ENCODE measurements around the gene UTP14C. TPM values are rescaled to one million over a fixed set of nuclear protein-coding genes. Genes with fewer than 3 reads are reported as not detected.

Gene UTP14C
- total and polyA plus RNA-seq, 2 of the 13 experiments (the other 11 are each of a cell fraction or from before 2014, with no cell fraction given) = 8.8 to 12.2 TPM

DNA sequence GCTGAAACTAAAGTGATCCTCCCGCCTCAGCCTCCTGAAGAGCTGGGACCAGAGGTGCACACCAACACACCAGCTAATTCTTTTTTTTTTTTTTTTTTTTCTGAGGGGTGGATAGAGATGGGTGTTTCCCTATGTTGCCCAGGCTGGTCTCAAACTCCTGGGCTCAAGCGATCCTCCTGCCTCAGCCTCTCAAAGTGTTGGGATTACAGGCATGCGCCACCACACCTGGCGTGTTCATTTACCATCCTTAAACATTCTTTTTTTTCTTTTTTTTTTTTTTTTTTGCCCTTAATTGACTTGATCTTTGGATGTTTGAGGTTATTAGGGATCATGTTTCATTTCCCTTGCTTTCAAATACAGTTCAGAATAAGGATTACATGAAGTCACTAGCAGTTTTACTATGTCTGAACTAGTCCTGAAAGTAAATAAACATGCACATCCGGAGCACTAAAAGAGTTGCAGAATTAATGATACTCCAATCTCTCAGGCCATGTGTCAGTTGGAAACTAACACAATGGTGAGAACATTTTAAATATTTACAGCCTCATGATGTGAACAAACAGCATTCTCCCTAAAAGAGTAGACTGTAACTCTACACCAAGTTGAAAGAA lies 10.2 kb downstream of the UTP14C start (continued):
- TF ChIP-seq, protein P1, sequence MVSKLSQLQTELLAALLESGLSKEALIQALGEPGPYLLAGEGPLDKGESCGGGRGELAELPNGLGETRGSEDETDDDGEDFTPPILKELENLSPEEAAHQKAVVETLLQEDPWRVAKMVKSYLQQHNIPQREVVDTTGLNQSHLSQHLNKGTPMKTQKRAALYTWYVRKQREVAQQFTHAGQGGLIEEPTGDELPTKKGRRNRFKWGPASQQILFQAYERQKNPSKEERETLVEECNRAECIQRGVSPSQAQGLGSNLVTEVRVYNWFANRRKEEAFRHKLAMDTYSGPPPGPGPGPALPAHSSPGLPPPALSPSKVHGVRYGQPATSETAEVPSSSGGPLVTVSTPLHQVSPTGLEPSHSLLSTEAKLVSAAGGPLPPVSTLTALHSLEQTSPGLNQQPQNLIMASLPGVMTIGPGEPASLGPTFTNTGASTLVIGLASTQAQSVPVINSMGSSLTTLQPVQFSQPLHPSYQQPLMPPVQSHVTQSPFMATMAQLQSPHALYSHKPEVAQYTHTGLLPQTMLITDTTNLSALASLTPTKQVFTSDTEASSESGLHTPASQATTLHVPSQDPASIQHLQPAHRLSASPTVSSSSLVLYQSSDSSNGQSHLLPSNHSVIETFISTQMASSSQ (IDR thresholded peaks at IDR 0.05; ENCODE audit: low read depth) = no peak
- TF ChIP-seq, protein P1 (CRISPR knock-in tag; IDR thresholded peaks at IDR 0.05; ENCODE audit: borderline replicate concordance) = no peak
- TF ChIP-seq ZNF251 (CRISPR knock-in tag; IDR thresholded peaks at IDR 0.05) (no peak), GATAD2A (CRISPR knock-in tag; IDR thresholded peaks at IDR 0.05) (0 out of 2 replicates have a peak, but pooled peaks have one; percentile 12), AGO1 (IDR thresholded peaks at IDR 0.05; ENCODE audit: low read depth, low read length, poor library complexity, severe bottlenecking) (no peak), GPN1 (CRISPR knock-in tag; IDR thresholded peaks at IDR 0.05; ENCODE audit: borderline replicate concordance) (no peak), YEATS2 (CRISPR knock-in tag; IDR thresholded peaks at IDR 0.05; ENCODE audit: borderline replicate concordance) (no peak), MTF1 (CRISPR knock-in tag; IDR thresholded peaks at IDR 0.05) (no peak), ZNF597 (CRISPR knock-in tag; IDR thresholded peaks at IDR 0.05) (no peak)
- TF ChIP-seq, protein P2, sequence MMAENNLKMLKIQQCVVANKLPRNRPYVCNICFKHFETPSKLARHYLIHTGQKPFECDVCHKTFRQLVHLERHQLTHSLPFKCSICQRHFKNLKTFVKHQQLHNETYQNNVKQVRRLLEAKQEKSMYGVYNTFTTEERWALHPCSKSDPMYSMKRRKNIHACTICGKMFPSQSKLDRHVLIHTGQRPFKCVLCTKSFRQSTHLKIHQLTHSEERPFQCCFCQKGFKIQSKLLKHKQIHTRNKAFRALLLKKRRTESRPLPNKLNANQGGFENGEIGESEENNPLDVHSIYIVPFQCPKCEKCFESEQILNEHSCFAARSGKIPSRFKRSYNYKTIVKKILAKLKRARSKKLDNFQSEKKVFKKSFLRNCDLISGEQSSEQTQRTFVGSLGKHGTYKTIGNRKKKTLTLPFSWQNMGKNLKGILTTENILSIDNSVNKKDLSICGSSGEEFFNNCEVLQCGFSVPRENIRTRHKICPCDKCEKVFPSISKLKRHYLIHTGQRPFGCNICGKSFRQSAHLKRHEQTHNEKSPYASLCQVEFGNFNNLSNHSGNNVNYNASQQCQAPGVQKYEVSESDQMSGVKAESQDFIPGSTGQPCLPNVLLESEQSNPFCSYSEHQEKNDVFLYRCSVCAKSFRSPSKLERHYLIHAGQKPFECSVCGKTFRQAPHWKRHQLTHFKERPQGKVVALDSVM (CRISPR knock-in tag; IDR thresholded peaks at IDR 0.05) = peak; percentile 51; the same call in 1 of the 2 replicates
